GM15510 (cell line): ENCODE data around the gene DRD2.

Source experiments
- POLR2A ChIP-seq: IDR thresholded peaks from 3 replicates; pipeline ENCODE4 v1.6.1; 2011; ENCODE audit warnings: borderline replicate concordance; ENCODE audit not compliant: insufficient read length; ENCODE audit errors: extremely low read depth

The DRD2 gene

DNA sequence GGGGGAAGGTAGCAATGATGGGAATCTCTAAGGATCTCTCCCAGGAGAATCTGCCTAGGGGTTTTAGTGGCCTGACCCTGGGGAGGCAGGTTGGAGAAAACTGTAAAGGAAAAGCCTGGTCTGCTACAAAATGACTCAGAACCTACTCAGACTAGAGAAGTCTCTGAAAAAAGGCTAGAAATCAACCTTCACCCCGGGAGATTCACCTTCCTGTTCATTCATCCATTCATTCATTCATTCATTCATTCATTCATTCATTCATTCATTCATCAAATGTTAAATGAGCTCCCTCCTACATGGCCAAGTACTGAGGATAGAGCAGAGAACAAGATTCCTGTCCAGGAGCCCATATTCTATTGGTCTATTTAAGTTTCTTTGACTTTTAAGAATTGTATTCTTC lies 96.5 kb downstream of the DRD2 start:
- no peak for TF ChIP-seq POLR2A

DNA sequence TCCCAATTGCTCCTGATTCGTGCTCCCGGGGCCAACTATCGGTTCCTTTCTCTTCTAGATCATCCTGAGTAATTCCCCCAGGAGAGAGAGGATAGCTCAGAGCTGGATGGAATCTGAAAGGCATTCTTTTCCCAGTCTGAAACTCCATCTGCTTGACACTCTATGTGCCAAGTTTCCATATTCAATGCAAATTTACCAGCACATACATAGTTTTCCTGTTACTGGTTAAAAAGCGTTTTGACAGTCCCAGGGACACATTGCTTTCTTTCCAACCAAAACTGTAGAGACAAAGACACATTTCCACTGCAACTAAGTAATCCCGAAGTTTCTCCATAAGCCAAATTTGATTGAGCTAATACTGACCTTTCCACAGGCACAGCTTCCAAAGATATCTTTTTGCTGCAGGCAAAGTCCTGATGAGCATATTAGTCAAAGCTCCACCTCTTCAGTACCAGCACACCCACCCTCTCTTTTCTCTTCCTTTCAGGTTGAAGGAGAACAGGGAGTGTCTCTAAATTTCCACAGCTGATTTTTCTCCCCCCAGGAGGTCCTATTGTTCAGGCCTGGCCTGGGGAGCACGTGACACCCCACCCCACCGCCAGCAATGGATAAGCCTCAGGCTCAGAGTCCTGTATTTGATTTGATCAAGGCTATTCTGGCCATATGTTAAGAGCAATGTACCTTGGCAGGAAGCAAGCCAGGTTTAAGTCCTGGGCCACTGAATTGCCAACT lies 97.4 kb downstream of the DRD2 start:
- no peak for TF ChIP-seq POLR2A

DNA sequence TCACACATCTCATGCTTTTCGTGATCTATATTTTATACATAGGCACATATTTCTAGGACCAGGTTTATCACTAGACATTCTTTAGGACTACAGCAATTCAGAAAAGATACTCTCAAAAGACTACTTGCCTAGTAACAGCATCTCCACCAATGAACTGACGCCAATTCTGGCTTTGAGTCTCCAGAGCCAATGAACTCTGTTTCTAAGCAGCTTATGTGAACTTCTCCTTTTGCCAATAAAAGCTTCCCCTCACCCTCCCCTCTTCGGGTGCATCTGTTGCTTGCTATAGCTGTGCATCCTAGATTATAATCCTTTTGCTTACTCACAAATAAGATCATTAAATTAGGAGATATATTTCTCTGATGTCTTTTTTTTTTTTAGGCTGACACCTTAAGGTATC lies 99.0 kb downstream of the DRD2 start:
- TF ChIP-seq POLR2A: no peak

- TF ChIP-seq POLR2A: no peak
These were observed 99.8 kb downstream of the DRD2 start for GRCh38 chr11:113375402-113375801.

- no peak for TF ChIP-seq POLR2A
These were observed 101.1 kb downstream of the DRD2 start for GRCh38 chr11:113373981-113374560.

GRCh38 chr11:113373306-113373705 lies 101.9 kb downstream of the DRD2 start:
- no peak for TF ChIP-seq POLR2A

- TF ChIP-seq POLR2A: no peak
These were observed 102.9 kb downstream of the DRD2 start for GRCh38 chr11:113372309-113372708.

- TF ChIP-seq POLR2A: no peak
These were observed 104.6 kb downstream of the DRD2 start for GRCh38 chr11:113370634-113371033.

- no peak for TF ChIP-seq POLR2A
These were observed 105.8 kb downstream of the DRD2 start for GRCh38 chr11:113369411-113369810.

DNA sequence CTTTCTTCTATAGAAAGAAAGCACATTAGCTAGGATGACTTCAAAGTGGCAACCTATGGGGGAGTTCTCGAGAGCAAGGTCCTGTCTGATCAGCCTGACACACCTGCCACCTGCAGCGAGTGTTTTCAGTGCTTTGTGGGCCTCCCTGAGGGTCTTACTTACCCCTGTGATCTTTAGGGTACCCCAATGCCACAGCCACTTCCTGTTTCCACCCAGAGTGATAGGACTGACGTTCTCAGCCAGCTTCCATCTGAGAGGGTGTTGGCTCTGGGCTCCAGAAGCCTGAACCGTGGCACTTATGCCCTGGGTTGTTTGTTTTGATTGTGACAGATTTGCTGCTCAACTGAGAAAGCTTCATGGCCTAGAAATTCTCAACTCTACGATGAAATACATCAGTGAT lies 109.3 kb downstream of the DRD2 start:
- no peak for TF ChIP-seq POLR2A

DNA sequence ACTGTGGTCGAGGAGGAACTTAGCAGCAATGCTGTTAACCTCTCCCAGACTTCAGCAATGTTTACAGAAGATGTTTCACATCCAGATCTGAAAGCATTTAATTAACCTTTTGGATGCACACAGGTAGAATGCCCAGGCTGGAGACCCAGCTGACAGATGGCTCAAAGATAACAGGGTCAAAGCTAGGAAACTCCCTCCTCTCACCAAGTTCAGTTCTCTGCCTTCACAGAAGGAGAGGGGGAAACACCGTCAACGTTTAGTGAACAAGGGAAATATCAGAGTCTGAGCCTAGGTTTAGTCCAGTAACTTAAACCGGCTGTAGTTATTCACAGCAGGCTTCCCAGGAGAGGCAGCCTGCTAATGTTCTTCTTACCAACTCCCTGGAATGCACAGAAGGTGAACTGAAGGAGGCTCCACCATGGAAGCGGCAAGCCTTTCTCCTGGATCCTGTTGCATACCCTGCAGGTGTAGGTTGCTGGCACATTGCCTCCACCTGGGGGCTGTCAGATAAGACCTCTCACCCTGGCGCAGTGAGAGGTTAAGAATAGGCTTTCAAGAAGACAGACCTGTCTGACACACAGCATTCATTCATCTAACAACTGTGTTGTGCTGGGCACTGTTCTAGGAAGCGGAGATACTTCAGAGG lies 111.1 kb downstream of the DRD2 start:
- no peak for TF ChIP-seq POLR2A

DNA sequence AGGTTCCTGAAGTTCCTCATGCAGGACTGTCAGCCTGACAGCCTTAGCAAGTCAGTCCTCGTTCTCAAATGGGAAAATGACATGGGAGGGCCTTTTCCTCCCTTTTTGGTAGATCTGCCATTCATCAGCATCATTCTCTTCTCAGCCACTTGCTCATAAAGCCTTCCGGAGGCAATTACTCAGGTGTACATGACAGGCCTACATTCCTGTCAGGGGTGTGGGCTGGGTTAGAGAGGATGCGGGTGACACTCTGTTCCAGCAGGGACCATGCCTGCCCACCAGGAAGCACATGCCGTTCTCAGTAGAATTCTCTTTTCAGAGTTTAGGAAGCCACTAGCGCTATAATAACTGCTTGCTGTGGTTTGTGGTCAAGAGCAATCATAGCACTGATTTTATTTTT lies 111.8 kb downstream of the DRD2 start:
- no peak for TF ChIP-seq POLR2A
